GM23338 (cell line): ENCODE data around the gene ATP8A2. TPM values are rescaled to one million over a fixed set of nuclear protein-coding genes. Genes with fewer than 3 reads are reported as not detected.

Experiments used
- ATAC-seq: fragments of 200-7000 bp; cut with Tn5 transposase; 3 replicates; pipeline ENCODE4 v1.9.1; 2020
- DNase-seq: peaks from one replicate; pipeline ENCODE4 v3.0.0-alpha.2; 2015; ENCODE audit warnings: low spot score
- H2AFZ ChIP-seq: fragments of 200-600 bp; sonication (generic); 2 replicates; pipeline ENCODE4 v1.8.0; 2016; ENCODE audit warnings: antibody characterized with exemption, mild to moderate bottlenecking, moderate library complexity
- H3F3A ChIP-seq: fragments of 200-600 bp; sonication (generic); replicated peaks from 2 replicates; pipeline ENCODE4 v1.8.0; 2017; ENCODE audit warnings: antibody characterized with exemption, mixed run types, low read depth
- H3K27ac ChIP-seq: fragments of 200-600 bp; sonication (generic); 2 replicates; pipeline ENCODE4 v1.6.1; 2016; ENCODE audit warnings: low read depth
- H3K27me3 ChIP-seq: fragments of 200-600 bp; sonication (generic); 2 replicates; pipeline ENCODE4 v1.8.0; 2016; ENCODE audit warnings: mild to moderate bottlenecking, mixed run types, moderate library complexity; ENCODE audit not compliant: insufficient read depth
- H3K36me3 ChIP-seq: fragments of 200-600 bp; sonication (generic); 2 replicates; pipeline ENCODE4 v1.8.0; 2016; ENCODE audit warnings: mild to moderate bottlenecking; ENCODE audit not compliant: insufficient read depth
- H3K4me1 ChIP-seq: fragments of 200-600 bp; sonication (generic); 2 replicates; pipeline ENCODE4 v1.8.0; 2016; ENCODE audit warnings: mild to moderate bottlenecking, moderate library complexity; ENCODE audit not compliant: insufficient read depth
- H3K4me2 ChIP-seq: fragments of 200-600 bp; sonication (generic); 2 replicates; pipeline ENCODE4 v1.7.1; 2017; ENCODE audit warnings: mixed run types
- H3K4me3 ChIP-seq: fragments of 200-600 bp; sonication (generic); 2 replicates; pipeline ENCODE4 v1.6.1; 2016; ENCODE audit warnings: mixed run types
- H3K79me2 ChIP-seq: fragments of 200-600 bp; sonication (generic); replicated peaks from 2 replicates; pipeline ENCODE4 v1.8.0; 2017; ENCODE audit warnings: mild to moderate bottlenecking; ENCODE audit not compliant: insufficient read depth
- H3K9me2 ChIP-seq: fragments of 200-600 bp; sonication (generic); 2 replicates; pipeline ENCODE4 v1.8.0; 2017; ENCODE audit not compliant: insufficient read depth
- H4K20me1 ChIP-seq: fragments of 200-600 bp; sonication (generic); replicated peaks from 2 replicates; pipeline ENCODE4 v1.8.0; 2017; ENCODE audit warnings: mild to moderate bottlenecking; ENCODE audit not compliant: insufficient read depth
- H3K27ac Mint-ChIP-seq: 2 replicates; pipeline ENCODE4 v1.8.0; 2020; ENCODE audit warnings: inconsistent platforms, mild to moderate bottlenecking, moderate library complexity, mixed read lengths
- H3K27me3 Mint-ChIP-seq: 3 replicates; pipeline ENCODE4 v1.8.0; 2022; ENCODE audit warnings: low read depth, mild to moderate bottlenecking, moderate library complexity, mixed read lengths, inconsistent platforms; ENCODE audit not compliant: insufficient read depth, poor library complexity
- H3K36me3 Mint-ChIP-seq: 3 replicates; pipeline ENCODE4 v1.8.0; 2021; ENCODE audit warnings: low read depth, mild to moderate bottlenecking, inconsistent platforms, moderate library complexity, mixed read lengths
- H3K4me1 Mint-ChIP-seq: 3 replicates; pipeline ENCODE4 v1.8.0; 2020; ENCODE audit warnings: mild to moderate bottlenecking, inconsistent platforms, mixed read lengths
- H3K4me3 Mint-ChIP-seq: 3 replicates; pipeline ENCODE4 v1.8.0; 2021; ENCODE audit warnings: moderate library complexity, mild to moderate bottlenecking, inconsistent platforms, mixed read lengths
- H3K9me3 Mint-ChIP-seq: 3 replicates; pipeline ENCODE4 v1.8.0; 2020; ENCODE audit warnings: moderate library complexity, mild to moderate bottlenecking, inconsistent platforms, mixed read lengths
- CREB1 ChIP-seq: fragments of 250-450 bp; sonication (Bioruptor Pico); IDR thresholded peaks from 2 replicates; pipeline ENCODE4 v1.5.0; 2020; ENCODE audit warnings: low read depth, mild to moderate bottlenecking, moderate library complexity
- EZH2 ChIP-seq: fragments of 200-600 bp; sonication (generic); IDR thresholded peaks from one replicate; pipeline ENCODE4 v1.8.0; 2017; ENCODE audit warnings: antibody characterized with exemption, mild to moderate bottlenecking, low read depth; ENCODE audit not compliant: unreplicated experiment
- EZH2phosphoT487 ChIP-seq: fragments of 200-600 bp; sonication (generic); IDR thresholded peaks from one replicate; pipeline ENCODE4 v1.8.1; 2018; ENCODE audit warnings: antibody characterized with exemption; ENCODE audit not compliant: unreplicated experiment
- JUNB ChIP-seq: IDR thresholded peaks from one replicate; pipeline ENCODE4 v1.6.1; 2016; ENCODE audit warnings: antibody characterized with exemption; ENCODE audit not compliant: unreplicated experiment
- NANOG ChIP-seq: IDR thresholded peaks from 2 replicates; pipeline ENCODE4 v1.6.1; 2016; ENCODE audit warnings: antibody characterized with exemption, borderline replicate concordance
- POLR2AphosphoS5 ChIP-seq: IDR thresholded peaks from 2 replicates; pipeline ENCODE4 v1.6.1; 2016; ENCODE audit warnings: antibody characterized with exemption, low read depth
- STAT1 ChIP-seq: IDR thresholded peaks from one replicate; pipeline ENCODE4 v1.6.1; 2016; ENCODE audit warnings: antibody characterized with exemption; ENCODE audit not compliant: unreplicated experiment
- ZNF114 ChIP-seq: fragments of 250-450 bp; sonication (Bioruptor Pico); IDR thresholded peaks from 2 replicates; pipeline ENCODE4 v1.5.0; 2020; ENCODE audit warnings: mild to moderate bottlenecking, moderate library complexity
- ZNF331 ChIP-seq: fragments of 250-450 bp; sonication (Bioruptor Pico); IDR thresholded peaks from 2 replicates; pipeline ENCODE4 v1.5.0; 2020; ENCODE audit warnings: low read depth, mild to moderate bottlenecking, moderate library complexity
- polyA plus RNA-seq: library from polyadenylated mRNA; unstranded; fragments of >200 nt; fragmentation: Nextera tagmentation; extraction: Ambion mirVana; gene quantifications from 2 replicates; pipeline ENCODE4 v1.2.1, GENCODE V29; 2016
- total RNA-seq: library from RNA; depleted of rRNA; stranded (reverse); fragments of >200 nt; shearing (Covaris generic); gene quantifications from 2 replicates; pipeline ENCODE4 v1.2.3, GENCODE V29; 2014
- TF ChIP-seq, protein P1 (sequence below), 2 experiments: fragments of 200-600 bp in 1 of 2; sonication (generic) in 1 of 2; conservative IDR thresholded peaks; 2 replicates each; pipeline versions ENCODE4 v1.5.1 to v1.6.1; 2016 to 2017; ENCODE audit warnings: antibody characterized with exemption in 2 of 2, low read depth in 2 of 2, mild to moderate bottlenecking in 2 of 2, moderate library complexity in 1 of 2
- TF ChIP-seq, protein P2 (sequence below): IDR thresholded peaks from one replicate; pipeline ENCODE4 v1.6.1; 2018; ENCODE audit warnings: antibody characterized with exemption; ENCODE audit not compliant: unreplicated experiment
- TF ChIP-seq, protein P3 (sequence below): fragments of 250-450 bp; sonication (Bioruptor Pico); IDR thresholded peaks from 2 replicates; pipeline ENCODE4 v1.5.0; 2020; ENCODE audit warnings: mild to moderate bottlenecking, moderate library complexity
- TF ChIP-seq, protein P4 (sequence below): IDR thresholded peaks from 2 replicates; pipeline ENCODE4 v1.6.1; 2016; ENCODE audit warnings: antibody characterized with exemption

Gene ATP8A2
- total and polyA plus RNA-seq, 2 experiments from 2014 or later = 5.7 to 8.8 TPM

DNA sequence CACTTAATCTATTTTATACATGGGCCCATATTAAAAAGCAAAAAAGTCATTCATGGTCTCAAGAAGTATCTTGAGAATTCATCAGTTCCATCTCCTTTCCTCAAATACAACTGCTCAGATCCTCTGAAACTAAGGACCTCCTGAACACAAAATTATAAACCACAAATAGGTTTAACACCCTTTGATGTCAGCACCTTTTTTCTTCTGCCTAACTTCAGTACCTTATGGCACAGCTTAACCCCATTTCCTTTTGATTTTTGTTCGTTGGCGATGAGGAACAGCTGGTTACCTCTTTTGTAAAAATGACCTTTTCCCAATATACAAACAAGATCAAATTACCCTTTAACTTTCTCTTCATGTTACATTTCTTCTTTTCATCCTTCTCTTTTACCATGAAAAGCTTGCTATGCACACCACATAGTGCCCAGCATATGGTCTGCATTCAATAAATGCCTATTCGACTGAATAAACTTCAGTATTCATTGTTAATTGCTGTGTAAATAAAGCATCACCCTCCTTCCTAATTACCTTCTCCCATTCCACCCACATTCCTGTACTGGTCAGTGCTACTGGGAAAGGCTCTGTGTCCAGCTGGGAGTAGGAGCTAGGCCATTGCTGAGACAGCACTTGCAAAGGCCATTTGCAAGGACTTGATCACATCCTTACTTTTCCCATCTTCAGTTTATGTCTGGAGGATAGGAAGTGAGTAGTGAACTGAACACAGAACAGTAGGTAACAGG, 362.1 kb downstream of the ATP8A2 start:
- Mint-ChIP-seq H3K9me3 (no peaks in the 10 kb centered on the region), H3K27ac (no peak overlapping the region), H3K4me3 (no peak overlapping the region), H3K4me1 (peaks cover 30% of the 10 kb centered on the region), H3K27me3 (peaks cover 5% of the 10 kb centered on the region), H3K36me3 (no peaks in the 10 kb centered on the region)
- DNase-seq (no peak), ATAC-seq (no peak)
- no peak overlapping the region for H3K27ac ChIP-seq
- TF ChIP-seq, protein P1, sequence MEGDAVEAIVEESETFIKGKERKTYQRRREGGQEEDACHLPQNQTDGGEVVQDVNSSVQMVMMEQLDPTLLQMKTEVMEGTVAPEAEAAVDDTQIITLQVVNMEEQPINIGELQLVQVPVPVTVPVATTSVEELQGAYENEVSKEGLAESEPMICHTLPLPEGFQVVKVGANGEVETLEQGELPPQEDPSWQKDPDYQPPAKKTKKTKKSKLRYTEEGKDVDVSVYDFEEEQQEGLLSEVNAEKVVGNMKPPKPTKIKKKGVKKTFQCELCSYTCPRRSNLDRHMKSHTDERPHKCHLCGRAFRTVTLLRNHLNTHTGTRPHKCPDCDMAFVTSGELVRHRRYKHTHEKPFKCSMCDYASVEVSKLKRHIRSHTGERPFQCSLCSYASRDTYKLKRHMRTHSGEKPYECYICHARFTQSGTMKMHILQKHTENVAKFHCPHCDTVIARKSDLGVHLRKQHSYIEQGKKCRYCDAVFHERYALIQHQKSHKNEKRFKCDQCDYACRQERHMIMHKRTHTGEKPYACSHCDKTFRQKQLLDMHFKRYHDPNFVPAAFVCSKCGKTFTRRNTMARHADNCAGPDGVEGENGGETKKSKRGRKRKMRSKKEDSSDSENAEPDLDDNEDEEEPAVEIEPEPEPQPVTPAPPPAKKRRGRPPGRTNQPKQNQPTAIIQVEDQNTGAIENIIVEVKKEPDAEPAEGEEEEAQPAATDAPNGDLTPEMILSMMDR (conservative IDR thresholded peaks at IDR 0.05; ENCODE audit: low read depth in 2 of 2) = no peak
- TF ChIP-seq, protein P2, sequence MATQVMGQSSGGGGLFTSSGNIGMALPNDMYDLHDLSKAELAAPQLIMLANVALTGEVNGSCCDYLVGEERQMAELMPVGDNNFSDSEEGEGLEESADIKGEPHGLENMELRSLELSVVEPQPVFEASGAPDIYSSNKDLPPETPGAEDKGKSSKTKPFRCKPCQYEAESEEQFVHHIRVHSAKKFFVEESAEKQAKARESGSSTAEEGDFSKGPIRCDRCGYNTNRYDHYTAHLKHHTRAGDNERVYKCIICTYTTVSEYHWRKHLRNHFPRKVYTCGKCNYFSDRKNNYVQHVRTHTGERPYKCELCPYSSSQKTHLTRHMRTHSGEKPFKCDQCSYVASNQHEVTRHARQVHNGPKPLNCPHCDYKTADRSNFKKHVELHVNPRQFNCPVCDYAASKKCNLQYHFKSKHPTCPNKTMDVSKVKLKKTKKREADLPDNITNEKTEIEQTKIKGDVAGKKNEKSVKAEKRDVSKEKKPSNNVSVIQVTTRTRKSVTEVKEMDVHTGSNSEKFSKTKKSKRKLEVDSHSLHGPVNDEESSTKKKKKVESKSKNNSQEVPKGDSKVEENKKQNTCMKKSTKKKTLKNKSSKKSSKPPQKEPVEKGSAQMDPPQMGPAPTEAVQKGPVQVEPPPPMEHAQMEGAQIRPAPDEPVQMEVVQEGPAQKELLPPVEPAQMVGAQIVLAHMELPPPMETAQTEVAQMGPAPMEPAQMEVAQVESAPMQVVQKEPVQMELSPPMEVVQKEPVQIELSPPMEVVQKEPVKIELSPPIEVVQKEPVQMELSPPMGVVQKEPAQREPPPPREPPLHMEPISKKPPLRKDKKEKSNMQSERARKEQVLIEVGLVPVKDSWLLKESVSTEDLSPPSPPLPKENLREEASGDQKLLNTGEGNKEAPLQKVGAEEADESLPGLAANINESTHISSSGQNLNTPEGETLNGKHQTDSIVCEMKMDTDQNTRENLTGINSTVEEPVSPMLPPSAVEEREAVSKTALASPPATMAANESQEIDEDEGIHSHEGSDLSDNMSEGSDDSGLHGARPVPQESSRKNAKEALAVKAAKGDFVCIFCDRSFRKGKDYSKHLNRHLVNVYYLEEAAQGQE = no peak
- no peak for TF ChIP-seq JUNB
- TF ChIP-seq, protein P3, sequence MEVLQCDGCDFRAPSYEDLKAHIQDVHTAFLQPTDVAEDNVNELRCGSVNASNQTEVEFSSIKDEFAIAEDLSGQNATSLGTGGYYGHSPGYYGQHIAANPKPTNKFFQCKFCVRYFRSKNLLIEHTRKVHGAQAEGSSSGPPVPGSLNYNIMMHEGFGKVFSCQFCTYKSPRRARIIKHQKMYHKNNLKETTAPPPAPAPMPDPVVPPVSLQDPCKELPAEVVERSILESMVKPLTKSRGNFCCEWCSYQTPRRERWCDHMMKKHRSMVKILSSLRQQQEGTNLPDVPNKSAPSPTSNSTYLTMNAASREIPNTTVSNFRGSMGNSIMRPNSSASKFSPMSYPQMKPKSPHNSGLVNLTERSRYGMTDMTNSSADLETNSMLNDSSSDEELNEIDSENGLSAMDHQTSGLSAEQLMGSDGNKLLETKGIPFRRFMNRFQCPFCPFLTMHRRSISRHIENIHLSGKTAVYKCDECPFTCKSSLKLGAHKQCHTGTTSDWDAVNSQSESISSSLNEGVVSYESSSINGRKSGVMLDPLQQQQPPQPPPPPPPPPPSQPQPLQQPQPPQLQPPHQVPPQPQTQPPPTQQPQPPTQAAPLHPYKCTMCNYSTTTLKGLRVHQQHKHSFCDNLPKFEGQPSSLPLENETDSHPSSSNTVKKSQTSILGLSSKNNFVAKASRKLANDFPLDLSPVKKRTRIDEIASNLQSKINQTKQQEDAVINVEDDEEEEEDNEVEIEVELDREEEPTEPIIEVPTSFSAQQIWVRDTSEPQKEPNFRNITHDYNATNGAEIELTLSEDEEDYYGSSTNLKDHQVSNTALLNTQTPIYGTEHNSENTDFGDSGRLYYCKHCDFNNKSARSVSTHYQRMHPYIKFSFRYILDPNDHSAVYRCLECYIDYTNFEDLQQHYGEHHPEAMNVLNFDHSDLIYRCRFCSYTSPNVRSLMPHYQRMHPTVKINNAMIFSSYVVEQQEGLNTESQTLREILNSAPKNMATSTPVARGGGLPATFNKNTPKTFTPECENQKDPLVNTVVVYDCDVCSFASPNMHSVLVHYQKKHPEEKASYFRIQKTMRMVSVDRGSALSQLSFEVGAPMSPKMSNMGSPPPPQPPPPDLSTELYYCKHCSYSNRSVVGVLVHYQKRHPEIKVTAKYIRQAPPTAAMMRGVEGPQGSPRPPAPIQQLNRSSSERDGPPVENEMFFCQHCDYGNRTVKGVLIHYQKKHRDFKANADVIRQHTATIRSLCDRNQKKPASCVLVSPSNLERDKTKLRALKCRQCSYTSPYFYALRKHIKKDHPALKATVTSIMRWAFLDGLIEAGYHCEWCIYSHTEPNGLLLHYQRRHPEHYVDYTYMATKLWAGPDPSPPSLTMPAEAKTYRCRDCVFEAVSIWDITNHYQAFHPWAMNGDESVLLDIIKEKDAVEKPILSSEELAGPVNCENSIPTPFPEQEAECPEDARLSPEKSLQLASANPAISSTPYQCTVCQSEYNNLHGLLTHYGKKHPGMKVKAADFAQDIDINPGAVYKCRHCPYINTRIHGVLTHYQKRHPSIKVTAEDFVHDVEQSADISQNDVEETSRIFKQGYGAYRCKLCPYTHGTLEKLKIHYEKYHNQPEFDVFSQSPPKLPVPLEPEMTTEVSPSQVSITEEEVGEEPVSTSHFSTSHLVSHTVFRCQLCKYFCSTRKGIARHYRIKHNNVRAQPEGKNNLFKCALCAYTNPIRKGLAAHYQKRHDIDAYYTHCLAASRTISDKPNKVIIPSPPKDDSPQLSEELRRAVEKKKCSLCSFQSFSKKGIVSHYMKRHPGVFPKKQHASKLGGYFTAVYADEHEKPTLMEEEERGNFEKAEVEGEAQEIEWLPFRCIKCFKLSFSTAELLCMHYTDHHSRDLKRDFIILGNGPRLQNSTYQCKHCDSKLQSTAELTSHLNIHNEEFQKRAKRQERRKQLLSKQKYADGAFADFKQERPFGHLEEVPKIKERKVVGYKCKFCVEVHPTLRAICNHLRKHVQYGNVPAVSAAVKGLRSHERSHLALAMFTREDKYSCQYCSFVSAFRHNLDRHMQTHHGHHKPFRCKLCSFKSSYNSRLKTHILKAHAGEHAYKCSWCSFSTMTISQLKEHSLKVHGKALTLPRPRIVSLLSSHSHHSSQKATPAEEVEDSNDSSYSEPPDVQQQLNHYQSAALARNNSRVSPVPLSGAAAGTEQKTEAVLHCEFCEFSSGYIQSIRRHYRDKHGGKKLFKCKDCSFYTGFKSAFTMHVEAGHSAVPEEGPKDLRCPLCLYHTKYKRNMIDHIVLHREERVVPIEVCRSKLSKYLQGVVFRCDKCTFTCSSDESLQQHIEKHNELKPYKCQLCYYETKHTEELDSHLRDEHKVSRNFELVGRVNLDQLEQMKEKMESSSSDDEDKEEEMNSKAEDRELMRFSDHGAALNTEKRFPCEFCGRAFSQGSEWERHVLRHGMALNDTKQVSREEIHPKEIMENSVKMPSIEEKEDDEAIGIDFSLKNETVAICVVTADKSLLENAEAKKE = no peak
- TF ChIP-seq NANOG = no peak
- no peak for TF ChIP-seq EZH2
- no peak for TF ChIP-seq CREB1 (CRISPR knock-in tag)
- TF ChIP-seq POLR2AphosphoS5 = no peak
- no peak for TF ChIP-seq EZH2phosphoT487
- TF ChIP-seq ZNF114 = no peak
- TF ChIP-seq, protein P4, sequence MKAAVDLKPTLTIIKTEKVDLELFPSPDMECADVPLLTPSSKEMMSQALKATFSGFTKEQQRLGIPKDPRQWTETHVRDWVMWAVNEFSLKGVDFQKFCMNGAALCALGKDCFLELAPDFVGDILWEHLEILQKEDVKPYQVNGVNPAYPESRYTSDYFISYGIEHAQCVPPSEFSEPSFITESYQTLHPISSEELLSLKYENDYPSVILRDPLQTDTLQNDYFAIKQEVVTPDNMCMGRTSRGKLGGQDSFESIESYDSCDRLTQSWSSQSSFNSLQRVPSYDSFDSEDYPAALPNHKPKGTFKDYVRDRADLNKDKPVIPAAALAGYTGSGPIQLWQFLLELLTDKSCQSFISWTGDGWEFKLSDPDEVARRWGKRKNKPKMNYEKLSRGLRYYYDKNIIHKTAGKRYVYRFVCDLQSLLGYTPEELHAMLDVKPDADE = no peak
- no peak for TF ChIP-seq STAT1
- no peak for TF ChIP-seq ZNF331 (CRISPR knock-in tag)
- no peaks in the 10 kb centered on the region for H3K36me3 ChIP-seq
- H4K20me1 ChIP-seq = no peaks in the 10 kb centered on the region
- no peak overlapping the region for H3K4me2 ChIP-seq
- H3F3A ChIP-seq = no peaks in the 10 kb centered on the region
- no peak overlapping the region for H2AFZ ChIP-seq
- peaks cover 10% of the 10 kb centered on the region for H3K4me1 ChIP-seq
- H3K9me2 ChIP-seq = no peaks in the 10 kb centered on the region
- H3K79me2 ChIP-seq = no peaks in the 10 kb centered on the region
- H3K4me3 ChIP-seq = no peak overlapping the region
- H3K27me3 ChIP-seq = no peaks in the 10 kb centered on the region
